Sciatic nerve (tissue), 2 donors: ENCODE measurements around the gene NCKAP5. TPM values are rescaled to one million over a fixed set of nuclear protein-coding genes. Genes with fewer than 3 reads are reported as not detected.

ENCODE experiments used
- ATAC-seq: fragments of 200-7000 bp; cut with Tn5 transposase; one replicate; pipeline ENCODE4 v1.9.1; 2020; ENCODE audit warnings: mild to moderate bottlenecking, moderate library complexity
- DNase-seq: peaks from one replicate; pipeline ENCODE4 v3.0.0-alpha.2; 2020; ENCODE audit warnings: low spot score
- intact Hi-C: fragments of 100-400 bp; cut with DNase I; formaldehyde crosslinking; loops from one replicate; pipeline ENCODE4 v1.14.2; 2022
- total RNA-seq: library from RNA; stranded (reverse); fragmentation: NEBNext Ultra II Directional; extraction: Animal tissue kit (Norgen Biotek cat#: 25700); gene quantifications from one replicate; pipeline ENCODE4 v1.2.1, GENCODE V29; 2021
- donor health status: DM: no; HTN: no; CAD: no.
- donor health status: DM: no; HTN: no; CAD: no.

The NCKAP5 gene
- total RNA-seq, 1 donor from 2014 or later = 10.5 TPM

- no peak for DNase-seq
- peak; percentile 30 for ATAC-seq
- intact Hi-C loops = no loop called here
Observed at GRCh38 chr2:132645722-132646539, 922.3 kb downstream of the NCKAP5 start.

- DNase-seq (no peak), ATAC-seq (peak; percentile 63)
- intact Hi-C loops = no loop called here
Observed at GRCh38 chr2:132645176-132645575, 923.1 kb downstream of the NCKAP5 start.

GRCh38 chr2:132642415-132642814 is 925.8 kb downstream of the NCKAP5 start:
- DNase-seq (no peak), ATAC-seq (no peak)
- intact Hi-C loops = no loop called here

- intact Hi-C loops = no loop called here
- ATAC-seq (no peak), DNase-seq (no peak)
Observed at GRCh38 chr2:132641819-132642218, 926.4 kb downstream of the NCKAP5 start.

GRCh38 chr2:132640116-132640515 is 928.1 kb downstream of the NCKAP5 start:
- no peak for DNase-seq
- intact Hi-C loops = no loop called here
- ATAC-seq = no peak

- intact Hi-C loops = no loop called here
- DNase-seq = no peak
- ATAC-seq = no peak
Observed at GRCh38 chr2:132638313-132639040, 929.8 kb downstream of the NCKAP5 start.

GRCh38 chr2:132636346-132636745 is 931.9 kb downstream of the NCKAP5 start:
- ATAC-seq (no peak), DNase-seq (no peak)
- intact Hi-C loops = no loop called here

- no peak for ATAC-seq
- intact Hi-C loops = no loop called here
- DNase-seq = no peak
Observed at GRCh38 chr2:132633635-132634034, 934.6 kb downstream of the NCKAP5 start.

GRCh38 chr2:132632000-132632649 is 936.1 kb downstream of the NCKAP5 start:
- intact Hi-C loops = no loop called here
- peak; percentile 45 for ATAC-seq
- DNase-seq = no peak

- no peak for DNase-seq
- intact Hi-C loops = no loop called here
- ATAC-seq = no peak
Observed at GRCh38 chr2:132627536-132627935, 940.7 kb downstream of the NCKAP5 start.

GRCh38 chr2:132623096-132623839 is 945.0 kb downstream of the NCKAP5 start:
- DNase-seq = no peak
- intact Hi-C loops = no loop called here
- ATAC-seq = peak; percentile 74
